IMR-90 (cell line): Measurements from ENCODE around the gene PRUNE2. TPM values are rescaled to one million over a fixed set of nuclear protein-coding genes. Genes with fewer than 3 reads are reported as not detected.

ENCODE experiments used
- ATAC-seq: fragments of 200-7000 bp; cut with Tn5 transposase; 2 replicates; pipeline ENCODE4 v1.9.1; 2020; ENCODE audit warnings: low read depth, mild to moderate bottlenecking, moderate library complexity
- BruUV-seq: library from RNA; stranded (reverse); fragments of 400-500 nt; replicated peaks from 2 replicates; lab custom pipeline; 2021; lab: Mats Ljungman, UMichigan
- CTCF ChIA-PET: fragments of 300-600 bp; formaldehyde crosslinking; extraction: SDS; loops from one replicate; lab custom pipeline; 2021; ENCODE audit warnings: antibody characterized with exemption; lab: Yijun Ruan, JAX
- POLR2A ChIA-PET: fragments of 300-600 bp; sonication (Branson Sonifier 250); formaldehyde crosslinking; loops from one replicate; lab custom pipeline; 2022; ENCODE audit warnings: antibody characterized with exemption; ENCODE audit not compliant: unreplicated experiment; lab: Charles Lee
- DNase-seq: peaks from one replicate; pipeline ENCODE4 v3.0.0; 2013
- H2AFZ ChIP-seq: replicated peaks from 2 replicates; pipeline ENCODE3; 2013; ENCODE audit warnings: low read length, mild to moderate bottlenecking; ENCODE audit not compliant: poor library complexity
- H2AK5ac ChIP-seq: 2 replicates; pipeline ENCODE4 v1.6.1; 2013; ENCODE audit warnings: low read depth, low read length, inconsistent platforms
- H2AK9ac ChIP-seq: replicated peaks from 2 replicates; pipeline ENCODE3; 2013; ENCODE audit warnings: mild to moderate bottlenecking, low read depth, low read length, moderate library complexity; ENCODE audit not compliant: poor library complexity
- H2BK120ac ChIP-seq: 2 replicates; pipeline ENCODE4 v1.6.1; 2013; ENCODE audit warnings: low read depth, low read length, inconsistent platforms
- H2BK15ac ChIP-seq: 3 replicates; pipeline ENCODE4 v1.6.1; 2013; ENCODE audit warnings: low read depth, low read length, inconsistent platforms
- H2BK20ac ChIP-seq: 2 replicates; pipeline ENCODE4 v1.6.1; 2013; ENCODE audit warnings: low read depth, mild to moderate bottlenecking, inconsistent platforms, low read length, moderate library complexity
- H2BK5ac ChIP-seq: 2 replicates; pipeline ENCODE4 v1.6.1; 2013; ENCODE audit warnings: mild to moderate bottlenecking, low read depth, low read length, inconsistent platforms; ENCODE audit not compliant: poor library complexity, severe bottlenecking
- H3K14ac ChIP-seq: replicated peaks from 2 replicates; pipeline ENCODE4 v1.6.1; 2013; ENCODE audit warnings: low read depth, low read length, inconsistent platforms
- H3K18ac ChIP-seq: 2 replicates; pipeline ENCODE4 v1.6.1; 2013; ENCODE audit warnings: low read depth, low read length, control low read depth
- H3K23ac ChIP-seq: 2 replicates; pipeline ENCODE4 v1.6.1; 2013; ENCODE audit warnings: low read depth, low read length, inconsistent platforms
- H3K27ac ChIP-seq: 2 replicates; pipeline ENCODE4 v1.5.1; 2013; ENCODE audit warnings: mild to moderate bottlenecking, control low read depth, low read length; ENCODE audit not compliant: insufficient read depth
- H3K27me3 ChIP-seq: 2 replicates; pipeline ENCODE4 v1.6.1; 2013; ENCODE audit warnings: low read length; ENCODE audit not compliant: control insufficient read depth, insufficient read depth
- H3K36me3 ChIP-seq: 2 replicates; pipeline ENCODE4 v1.6.1; 2013; ENCODE audit warnings: low read length, mixed read lengths; ENCODE audit not compliant: control insufficient read depth, insufficient read depth
- H3K4ac ChIP-seq: 2 replicates; pipeline ENCODE4 v1.6.1; 2013; ENCODE audit warnings: low read depth, low read length, inconsistent platforms
- H3K4me1 ChIP-seq: 2 replicates; pipeline ENCODE4 v1.6.1; 2013; ENCODE audit warnings: low read length, mixed read lengths; ENCODE audit not compliant: control insufficient read depth, insufficient read depth
- H3K4me2 ChIP-seq: 2 replicates; pipeline ENCODE4 v1.6.1; 2013; ENCODE audit warnings: low read depth, mild to moderate bottlenecking, control low read depth, low read length, moderate library complexity
- H3K4me3 ChIP-seq: 2 replicates; pipeline ENCODE4 v1.5.1; 2013; ENCODE audit warnings: low read depth, mild to moderate bottlenecking, control low read depth, low read length, moderate library complexity; ENCODE audit not compliant: insufficient read depth
- H3K56ac ChIP-seq: 2 replicates; pipeline ENCODE4 v1.6.1; 2013; ENCODE audit warnings: low read length, inconsistent platforms; ENCODE audit not compliant: insufficient read depth; ENCODE audit errors: extremely low read depth
- H3K79me1 ChIP-seq, 2 experiments: 2 replicates each; pipeline ENCODE4 v1.6.1; 2013; ENCODE audit warnings: low read length in 2 of 2, inconsistent platforms in 1 of 2, low read depth in 1 of 2
- H3K9ac ChIP-seq: 2 replicates; pipeline ENCODE4 v1.6.1; 2013; ENCODE audit warnings: low read depth, low read length, control low read depth
- H3K9me1 ChIP-seq: 2 replicates; pipeline ENCODE4 v1.6.1; 2013; ENCODE audit warnings: low read length, inconsistent platforms; ENCODE audit not compliant: insufficient read depth
- H3K9me3 ChIP-seq: 2 replicates; pipeline ENCODE4 v1.6.1; 2013; ENCODE audit warnings: low read length; ENCODE audit not compliant: control insufficient read depth, insufficient read depth
- H4K20me1 ChIP-seq: 2 replicates; pipeline ENCODE4 v1.6.1; 2013; ENCODE audit warnings: low read length, inconsistent platforms; ENCODE audit not compliant: insufficient read depth
- H4K5ac ChIP-seq: 2 replicates; pipeline ENCODE4 v1.6.1; 2013; ENCODE audit warnings: mild to moderate bottlenecking, low read depth, low read length, control low read depth
- H4K8ac ChIP-seq, 2 experiments: 2 replicates each; pipeline ENCODE4 v1.6.1; 2013; ENCODE audit warnings: low read depth in 2 of 2, low read length in 2 of 2, control low read depth in 1 of 2, inconsistent platforms in 1 of 2
- H4K91ac ChIP-seq: 2 replicates; pipeline ENCODE4 v1.6.1; 2013; ENCODE audit warnings: low read depth, low read length, inconsistent platforms; ENCODE audit not compliant: insufficient read depth
- BHLHE40 ChIP-seq: fragments of 150-350 bp; IDR thresholded peaks from 2 replicates; pipeline ENCODE4 v1.6.1; 2016; ENCODE audit warnings: mild to moderate bottlenecking, low read depth, low read length
- CEBPB ChIP-seq: IDR thresholded peaks from 2 replicates; pipeline ENCODE4 v1.6.1; 2012; ENCODE audit warnings: low read depth, low read length, improper control_type of control experiment
- FOS ChIP-seq: fragments of 150-350 bp; IDR thresholded peaks from 2 replicates; pipeline ENCODE4 v1.6.1; 2016; ENCODE audit warnings: low read depth, low read length
- MAFK ChIP-seq: IDR thresholded peaks from 2 replicates; pipeline ENCODE4 v1.6.1; 2012; ENCODE audit warnings: low read depth, low read length, improper control_type of control experiment
- MAZ ChIP-seq: IDR thresholded peaks from 2 replicates; pipeline ENCODE4 v1.6.1; 2012; ENCODE audit warnings: low read depth, mild to moderate bottlenecking, low read length, improper control_type of control experiment, moderate library complexity, borderline replicate concordance
- MXI1 ChIP-seq: IDR thresholded peaks from 2 replicates; pipeline ENCODE4 v1.6.1; 2012; ENCODE audit warnings: low read depth, mild to moderate bottlenecking, low read length, moderate library complexity, borderline replicate concordance
- RAD21 ChIP-seq: IDR thresholded peaks from 2 replicates; pipeline ENCODE4 v1.6.1; 2012; ENCODE audit warnings: low read length, improper control_type of control experiment
- WGBS, 2 experiments: methylation state at CpG; one replicate each; pipeline versions ENCODE4 v1.1.5 to v1.1.7; 2013; ENCODE audit warnings: missing lambda C conversion rate in 2 of 2; ENCODE audit not compliant: insufficient read length in 1 of 2; ENCODE audit errors: extremely low coverage in 2 of 2; 5-methylcytosine and 5-hydroxymethylcytosine counted together
- dilution Hi-C: fragments of 300-500 bp; cut with HindIII; formaldehyde crosslinking; loops from one replicate; pipeline ENCODE4 v1.14.3; 2018; ENCODE audit warnings: low sequenced_read_pairs; ENCODE audit not compliant: unreplicated experiment
- in situ Hi-C: fragments of 300-500 bp; cut with MboI; formaldehyde crosslinking; loops from 3 replicates; pipeline ENCODE4 v1.14.3; 2019; ENCODE audit warnings: low sequenced_read_pairs, inconsistent platforms, mixed read lengths
- intact Hi-C: fragments of 100-400 bp; cut with micrococcal nuclease; formaldehyde crosslinking; loops from 2 replicates; pipeline ENCODE4 v1.10.0; 2022
- polyA plus RNA-seq, 3 experiments: library from polyadenylated mRNA; depleted of rRNA; stranded (reverse); fragments of >200 nt; gene quantifications; 2 replicates each; pipeline ENCODE4 v1.2.3, GENCODE V29; 2012; ENCODE audit warnings: low replicate concordance in 1 of 3
- total RNA-seq: library from RNA; depleted of rRNA; stranded (reverse); fragments of >200 nt; gene quantifications from 2 replicates; pipeline ENCODE4 v1.2.3, GENCODE V29; 2012
- TF ChIP-seq, protein P1 (sequence below): conservative IDR thresholded peaks from 2 replicates; pipeline ENCODE4 v1.5.1; 2012; ENCODE audit warnings: mild to moderate bottlenecking, low read depth, low read length, improper control_type of control experiment

PRUNE2 gene
- total and polyA plus RNA-seq, 2 of the 4 experiments (the other 2 are of a cell fraction), result 0.70 to 1.6 TPM

GRCh38 chr9:76845254-76845653 lies 60.7 kb downstream of the PRUNE2 start:
- Histone ChIP-seq H3K27me3 (no peaks in the 10 kb centered on the region), H2BK15ac (no peak overlapping the region), H4K5ac (no peak overlapping the region), H3K4me1 (no peaks in the 10 kb centered on the region), H3K56ac (no peak overlapping the region), H3K23ac (no peak overlapping the region), H4K91ac (no peak overlapping the region), H2BK120ac (no peak overlapping the region), H2AFZ (no peak overlapping the region), H3K27ac (no peak overlapping the region), H2AK5ac (no peak overlapping the region), H3K9me3 (no peaks in the 10 kb centered on the region), H2AK9ac (no peak overlapping the region), H3K9ac (no peak overlapping the region), H2BK5ac (no peak overlapping the region), H4K8ac (no peak overlapping the region), H3K4ac (no peak overlapping the region), H3K9me1 (no peaks in the 10 kb centered on the region), H3K4me3 (no peak overlapping the region), H3K36me3 (no peaks in the 10 kb centered on the region), H3K79me1 (no peaks in the 10 kb centered on the region), H3K14ac (no peak overlapping the region), H2BK20ac (no peak overlapping the region), H3K18ac (no peak overlapping the region), H3K4me2 (no peak overlapping the region), H4K20me1 (no peaks in the 10 kb centered on the region)
- intact Hi-C loops (no loop called here), dilution Hi-C loops (no loop called here), in situ Hi-C loops (no loop called here)
- ChIA-PET CTCF (interaction anchor here (1.5 kb wide), 1 partner anchor 32 kb away, joined by 3 read pairs; no protein-coding TSS in a partner anchor), POLR2A (interaction anchor here (0.6 kb wide), 1 partner anchor 63 kb away, joined by 7 read pairs; no protein-coding TSS in a partner anchor)
- 100% methylated on average over 1 of the region's 4 CpGs; no CpG with 5 or more reads in 1 of the 2 experiments for WGBS, 2 experiments
- BruUV-seq, result no TSS peak
- no peak for DNase-seq
- ATAC-seq, result no peak
- TF ChIP-seq CEBPB (no peak), RAD21 (no peak), MAZ (no peak), MXI1 (no peak), BHLHE40 (no peak), FOS (no peak), MAFK (no peak)
- TF ChIP-seq, protein P1, sequence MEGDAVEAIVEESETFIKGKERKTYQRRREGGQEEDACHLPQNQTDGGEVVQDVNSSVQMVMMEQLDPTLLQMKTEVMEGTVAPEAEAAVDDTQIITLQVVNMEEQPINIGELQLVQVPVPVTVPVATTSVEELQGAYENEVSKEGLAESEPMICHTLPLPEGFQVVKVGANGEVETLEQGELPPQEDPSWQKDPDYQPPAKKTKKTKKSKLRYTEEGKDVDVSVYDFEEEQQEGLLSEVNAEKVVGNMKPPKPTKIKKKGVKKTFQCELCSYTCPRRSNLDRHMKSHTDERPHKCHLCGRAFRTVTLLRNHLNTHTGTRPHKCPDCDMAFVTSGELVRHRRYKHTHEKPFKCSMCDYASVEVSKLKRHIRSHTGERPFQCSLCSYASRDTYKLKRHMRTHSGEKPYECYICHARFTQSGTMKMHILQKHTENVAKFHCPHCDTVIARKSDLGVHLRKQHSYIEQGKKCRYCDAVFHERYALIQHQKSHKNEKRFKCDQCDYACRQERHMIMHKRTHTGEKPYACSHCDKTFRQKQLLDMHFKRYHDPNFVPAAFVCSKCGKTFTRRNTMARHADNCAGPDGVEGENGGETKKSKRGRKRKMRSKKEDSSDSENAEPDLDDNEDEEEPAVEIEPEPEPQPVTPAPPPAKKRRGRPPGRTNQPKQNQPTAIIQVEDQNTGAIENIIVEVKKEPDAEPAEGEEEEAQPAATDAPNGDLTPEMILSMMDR, result no peak
